GM12878 (cell line): ENCODE results near the gene NHSL1. TPM values are rescaled to one million over a fixed set of nuclear protein-coding genes. Genes with fewer than 3 reads are reported as not detected.

Experiments used
- HDAC6 ChIP-seq: fragments of 200-600 bp; sonication (generic); IDR thresholded peaks from one replicate; pipeline ENCODE4 v1.8.0; 2017; ENCODE audit warnings: antibody characterized with exemption; ENCODE audit not compliant: unreplicated experiment
- IKZF1 ChIP-seq: fragments of 450-650 bp; conservative IDR thresholded peaks from 2 replicates; pipeline ENCODE4 v1.6.1; 2017; ENCODE audit warnings: antibody characterized with exemption, mild to moderate bottlenecking
- MXI1 ChIP-seq: fragments of 150-350 bp; IDR thresholded peaks from 2 replicates; pipeline ENCODE4 v1.6.1; 2011; ENCODE audit warnings: low read depth, mild to moderate bottlenecking, inconsistent platforms, low read length, improper control_type of control experiment
- MYC ChIP-seq: IDR thresholded peaks from 2 replicates; pipeline ENCODE4 v1.6.1; 2011; ENCODE audit warnings: mild to moderate bottlenecking, low read length, moderate library complexity, inconsistent platforms; ENCODE audit not compliant: insufficient read depth, insufficient replicate concordance, insufficient read length, severe bottlenecking
- PAX5 ChIP-seq: IDR thresholded peaks from 2 replicates; pipeline ENCODE4 v1.6.1; 2011; ENCODE audit warnings: low read depth, low read length, borderline replicate concordance
- PAX8 ChIP-seq: fragments of 450-650 bp; IDR thresholded peaks from 2 replicates; pipeline ENCODE4 v1.6.1; 2017; ENCODE audit warnings: mild to moderate bottlenecking, moderate library complexity
- SMAD1 ChIP-seq: fragments of 450-650 bp; IDR thresholded peaks from 2 replicates; pipeline ENCODE4 v1.6.1; 2018; ENCODE audit warnings: mild to moderate bottlenecking, low read depth; ENCODE audit not compliant: partially characterized antibody
- SRF ChIP-seq, 2 experiments: IDR thresholded peaks; 2 replicates each; pipeline ENCODE4 v1.6.1; 2011; ENCODE audit warnings: low read depth in 2 of 2, low read length in 2 of 2, mild to moderate bottlenecking in 1 of 2, moderate library complexity in 1 of 2
- TBL1XR1 ChIP-seq: IDR thresholded peaks from 2 replicates; pipeline ENCODE4 v1.6.1; 2012; ENCODE audit warnings: low read depth, low read length, improper control_type of control experiment
- TCF12 ChIP-seq: IDR thresholded peaks from 2 replicates; pipeline ENCODE4 v1.6.1; 2011; ENCODE audit warnings: low read depth, mild to moderate bottlenecking, low read length
- polyA plus RNA-seq, 11 experiments: library from polyadenylated mRNA; depleted of rRNA in 4 of 11; unstranded in 6 of 11; stranded (reverse) in 5 of 11; fragments of >200 nt; fragmentation: Nextera tagmentation in 4 of 11; fragmentation: Illumina TruSeq in 1 of 11; extraction: Ambion mirVana in 4 of 11; extraction: Trizol in 1 of 11; gene quantifications; 1 replicate in 1 of 11; 2 replicates in 10 of 11; pipeline versions ENCODE4 v1.2.1 to v1.2.3, GENCODE V29; 2011 to 2016; ENCODE audit warnings: inconsistent platforms in 2 of 11, missing spikeins in 2 of 11, low read depth in 1 of 11
- total RNA-seq, 4 experiments: library from RNA; depleted of rRNA in 3 of 4; stranded (reverse); fragments of >200 nt in 3 of 4; fragmentation: Illumina TruSeq in 1 of 4; extraction: Trizol in 1 of 4; gene quantifications; 2 replicates each; pipeline versions ENCODE4 v1.2.1 to v1.2.3, GENCODE V29; 2013 to 2021
- TF ChIP-seq, protein P1 (sequence below): IDR thresholded peaks from 2 replicates; pipeline ENCODE4 v1.6.1; 2011; ENCODE audit warnings: low read depth, low read length, improper control_type of control experiment, borderline replicate concordance
- TF ChIP-seq, protein P2 (sequence below): IDR thresholded peaks from 2 replicates; pipeline ENCODE4 v1.6.1; 2011; ENCODE audit warnings: borderline replicate concordance, low read depth, mild to moderate bottlenecking, moderate library complexity, mixed read lengths, low read length; ENCODE audit not compliant: insufficient read depth; ENCODE audit errors: extremely low read length
- TF ChIP-seq, protein P3 (sequence below): fragments of 450-650 bp; IDR thresholded peaks from 2 replicates; pipeline ENCODE4 v1.6.1; 2016; ENCODE audit warnings: mild to moderate bottlenecking, moderate library complexity, borderline replicate concordance
- TF ChIP-seq, protein P4 (sequence below), 3 experiments: IDR thresholded peaks in 2 of 3; conservative IDR thresholded peaks in 1 of 3; 2 replicates each; pipeline ENCODE4 v1.5.1; 2011; ENCODE audit warnings: low read depth in 3 of 3, low read length in 3 of 3, mild to moderate bottlenecking in 3 of 3, control low read depth in 2 of 3, moderate library complexity in 2 of 3, inconsistent platforms in 1 of 3, mixed read lengths in 1 of 3; ENCODE audit not compliant: control insufficient read depth in 2 of 3, insufficient read depth in 1 of 3; ENCODE audit errors: extremely low read depth in 1 of 3
- TF ChIP-seq, protein P5 (sequence below): IDR thresholded peaks from 2 replicates; pipeline ENCODE4 v1.6.1; 2012; ENCODE audit warnings: improper control_type of control experiment, low read depth, low read length; ENCODE audit not compliant: insufficient replicate concordance

Gene NHSL1
- total and polyA plus RNA-seq, 10 of the 15 experiments (the other 5 are each of a cell fraction or from before 2014, with no cell fraction given): 0.26 to 14.1 (median 0.90) TPM

DNA sequence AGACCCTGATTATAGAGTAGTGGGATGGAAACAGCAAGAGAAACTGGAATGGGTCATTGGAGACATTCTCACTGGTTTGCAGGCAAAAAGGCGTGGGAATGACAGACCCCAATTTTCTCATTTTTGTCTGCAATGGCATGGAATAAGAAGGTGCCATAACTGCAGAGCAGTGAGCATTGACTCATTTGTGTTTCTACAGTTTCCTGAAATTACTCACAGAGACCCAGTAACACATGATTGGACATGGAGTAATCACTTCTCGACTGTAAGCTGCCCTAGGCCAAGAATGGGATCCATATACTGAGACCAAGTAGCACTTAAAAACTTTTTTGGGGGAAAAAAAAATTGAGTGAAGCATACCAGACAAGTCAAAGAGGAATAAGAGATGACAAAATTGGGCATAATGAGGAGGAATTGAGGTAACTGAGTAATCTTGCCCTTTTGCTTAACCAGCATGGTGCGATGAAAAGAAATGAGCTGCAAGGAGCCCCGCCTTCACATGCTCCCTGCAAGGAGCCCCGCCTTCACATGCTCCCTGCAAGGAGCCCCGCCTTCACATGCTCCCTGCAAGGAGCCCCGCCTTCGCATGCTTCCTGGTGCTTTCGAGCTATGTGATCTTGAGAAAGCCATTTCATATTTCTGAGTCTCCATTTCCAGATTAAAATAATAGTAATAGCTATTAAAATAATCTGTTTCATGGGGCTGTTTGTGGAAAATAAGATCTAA, 44.1 kb downstream of the NHSL1 start (continued):
- peak; percentile 78 for TF ChIP-seq IKZF1
- TF ChIP-seq, protein P1, sequence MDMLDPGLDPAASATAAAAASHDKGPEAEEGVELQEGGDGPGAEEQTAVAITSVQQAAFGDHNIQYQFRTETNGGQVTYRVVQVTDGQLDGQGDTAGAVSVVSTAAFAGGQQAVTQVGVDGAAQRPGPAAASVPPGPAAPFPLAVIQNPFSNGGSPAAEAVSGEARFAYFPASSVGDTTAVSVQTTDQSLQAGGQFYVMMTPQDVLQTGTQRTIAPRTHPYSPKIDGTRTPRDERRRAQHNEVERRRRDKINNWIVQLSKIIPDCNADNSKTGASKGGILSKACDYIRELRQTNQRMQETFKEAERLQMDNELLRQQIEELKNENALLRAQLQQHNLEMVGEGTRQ: no peak; the same call in 1 of the 2 replicates
- TF ChIP-seq MYC: no peak
- TF ChIP-seq PAX8: no peak
- no peak for TF ChIP-seq HDAC6
- TF ChIP-seq, protein P2, sequence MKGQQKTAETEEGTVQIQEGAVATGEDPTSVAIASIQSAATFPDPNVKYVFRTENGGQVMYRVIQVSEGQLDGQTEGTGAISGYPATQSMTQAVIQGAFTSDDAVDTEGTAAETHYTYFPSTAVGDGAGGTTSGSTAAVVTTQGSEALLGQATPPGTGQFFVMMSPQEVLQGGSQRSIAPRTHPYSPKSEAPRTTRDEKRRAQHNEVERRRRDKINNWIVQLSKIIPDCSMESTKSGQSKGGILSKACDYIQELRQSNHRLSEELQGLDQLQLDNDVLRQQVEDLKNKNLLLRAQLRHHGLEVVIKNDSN: no peak
- TF ChIP-seq, protein P3, sequence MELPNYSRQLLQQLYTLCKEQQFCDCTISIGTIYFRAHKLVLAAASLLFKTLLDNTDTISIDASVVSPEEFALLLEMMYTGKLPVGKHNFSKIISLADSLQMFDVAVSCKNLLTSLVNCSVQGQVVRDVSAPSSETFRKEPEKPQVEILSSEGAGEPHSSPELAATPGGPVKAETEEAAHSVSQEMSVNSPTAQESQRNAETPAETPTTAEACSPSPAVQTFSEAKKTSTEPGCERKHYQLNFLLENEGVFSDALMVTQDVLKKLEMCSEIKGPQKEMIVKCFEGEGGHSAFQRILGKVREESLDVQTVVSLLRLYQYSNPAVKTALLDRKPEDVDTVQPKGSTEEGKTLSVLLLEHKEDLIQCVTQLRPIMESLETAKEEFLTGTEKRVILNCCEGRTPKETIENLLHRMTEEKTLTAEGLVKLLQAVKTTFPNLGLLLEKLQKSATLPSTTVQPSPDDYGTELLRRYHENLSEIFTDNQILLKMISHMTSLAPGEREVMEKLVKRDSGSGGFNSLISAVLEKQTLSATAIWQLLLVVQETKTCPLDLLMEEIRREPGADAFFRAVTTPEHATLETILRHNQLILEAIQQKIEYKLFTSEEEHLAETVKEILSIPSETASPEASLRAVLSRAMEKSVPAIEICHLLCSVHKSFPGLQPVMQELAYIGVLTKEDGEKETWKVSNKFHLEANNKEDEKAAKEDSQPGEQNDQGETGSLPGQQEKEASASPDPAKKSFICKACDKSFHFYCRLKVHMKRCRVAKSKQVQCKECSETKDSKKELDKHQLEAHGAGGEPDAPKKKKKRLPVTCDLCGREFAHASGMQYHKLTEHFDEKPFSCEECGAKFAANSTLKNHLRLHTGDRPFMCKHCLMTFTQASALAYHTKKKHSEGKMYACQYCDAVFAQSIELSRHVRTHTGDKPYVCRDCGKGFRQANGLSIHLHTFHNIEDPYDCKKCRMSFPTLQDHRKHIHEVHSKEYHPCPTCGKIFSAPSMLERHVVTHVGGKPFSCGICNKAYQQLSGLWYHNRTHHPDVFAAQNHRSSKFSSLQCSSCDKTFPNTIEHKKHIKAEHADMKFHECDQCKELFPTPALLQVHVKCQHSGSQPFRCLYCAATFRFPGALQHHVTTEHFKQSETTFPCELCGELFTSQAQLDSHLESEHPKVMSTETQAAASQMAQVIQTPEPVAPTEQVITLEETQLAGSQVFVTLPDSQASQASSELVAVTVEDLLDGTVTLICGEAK: no peak
- no peak for TF ChIP-seq SRF (IDR thresholded peaks at IDR 0.05; ENCODE audit: low read depth in 2 of 2, low read length in 2 of 2)
- TF ChIP-seq PAX5: no peak
- TF ChIP-seq SMAD1: no peak
- TF ChIP-seq TCF12: no peak
- no peak for TF ChIP-seq TBL1XR1
- TF ChIP-seq MXI1: no peak
- TF ChIP-seq, protein P4, sequence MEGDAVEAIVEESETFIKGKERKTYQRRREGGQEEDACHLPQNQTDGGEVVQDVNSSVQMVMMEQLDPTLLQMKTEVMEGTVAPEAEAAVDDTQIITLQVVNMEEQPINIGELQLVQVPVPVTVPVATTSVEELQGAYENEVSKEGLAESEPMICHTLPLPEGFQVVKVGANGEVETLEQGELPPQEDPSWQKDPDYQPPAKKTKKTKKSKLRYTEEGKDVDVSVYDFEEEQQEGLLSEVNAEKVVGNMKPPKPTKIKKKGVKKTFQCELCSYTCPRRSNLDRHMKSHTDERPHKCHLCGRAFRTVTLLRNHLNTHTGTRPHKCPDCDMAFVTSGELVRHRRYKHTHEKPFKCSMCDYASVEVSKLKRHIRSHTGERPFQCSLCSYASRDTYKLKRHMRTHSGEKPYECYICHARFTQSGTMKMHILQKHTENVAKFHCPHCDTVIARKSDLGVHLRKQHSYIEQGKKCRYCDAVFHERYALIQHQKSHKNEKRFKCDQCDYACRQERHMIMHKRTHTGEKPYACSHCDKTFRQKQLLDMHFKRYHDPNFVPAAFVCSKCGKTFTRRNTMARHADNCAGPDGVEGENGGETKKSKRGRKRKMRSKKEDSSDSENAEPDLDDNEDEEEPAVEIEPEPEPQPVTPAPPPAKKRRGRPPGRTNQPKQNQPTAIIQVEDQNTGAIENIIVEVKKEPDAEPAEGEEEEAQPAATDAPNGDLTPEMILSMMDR (IDR thresholded peaks at IDR 0.05 in 2 of 3, conservative IDR thresholded peaks at IDR 0.05 in 1 of 3; ENCODE audit: control insufficient read depth in 2 of 3, extremely low read depth in 1 of 3, insufficient read depth in 1 of 3, low read depth in 3 of 3, low read length in 3 of 3): no peak
- TF ChIP-seq, protein P5, sequence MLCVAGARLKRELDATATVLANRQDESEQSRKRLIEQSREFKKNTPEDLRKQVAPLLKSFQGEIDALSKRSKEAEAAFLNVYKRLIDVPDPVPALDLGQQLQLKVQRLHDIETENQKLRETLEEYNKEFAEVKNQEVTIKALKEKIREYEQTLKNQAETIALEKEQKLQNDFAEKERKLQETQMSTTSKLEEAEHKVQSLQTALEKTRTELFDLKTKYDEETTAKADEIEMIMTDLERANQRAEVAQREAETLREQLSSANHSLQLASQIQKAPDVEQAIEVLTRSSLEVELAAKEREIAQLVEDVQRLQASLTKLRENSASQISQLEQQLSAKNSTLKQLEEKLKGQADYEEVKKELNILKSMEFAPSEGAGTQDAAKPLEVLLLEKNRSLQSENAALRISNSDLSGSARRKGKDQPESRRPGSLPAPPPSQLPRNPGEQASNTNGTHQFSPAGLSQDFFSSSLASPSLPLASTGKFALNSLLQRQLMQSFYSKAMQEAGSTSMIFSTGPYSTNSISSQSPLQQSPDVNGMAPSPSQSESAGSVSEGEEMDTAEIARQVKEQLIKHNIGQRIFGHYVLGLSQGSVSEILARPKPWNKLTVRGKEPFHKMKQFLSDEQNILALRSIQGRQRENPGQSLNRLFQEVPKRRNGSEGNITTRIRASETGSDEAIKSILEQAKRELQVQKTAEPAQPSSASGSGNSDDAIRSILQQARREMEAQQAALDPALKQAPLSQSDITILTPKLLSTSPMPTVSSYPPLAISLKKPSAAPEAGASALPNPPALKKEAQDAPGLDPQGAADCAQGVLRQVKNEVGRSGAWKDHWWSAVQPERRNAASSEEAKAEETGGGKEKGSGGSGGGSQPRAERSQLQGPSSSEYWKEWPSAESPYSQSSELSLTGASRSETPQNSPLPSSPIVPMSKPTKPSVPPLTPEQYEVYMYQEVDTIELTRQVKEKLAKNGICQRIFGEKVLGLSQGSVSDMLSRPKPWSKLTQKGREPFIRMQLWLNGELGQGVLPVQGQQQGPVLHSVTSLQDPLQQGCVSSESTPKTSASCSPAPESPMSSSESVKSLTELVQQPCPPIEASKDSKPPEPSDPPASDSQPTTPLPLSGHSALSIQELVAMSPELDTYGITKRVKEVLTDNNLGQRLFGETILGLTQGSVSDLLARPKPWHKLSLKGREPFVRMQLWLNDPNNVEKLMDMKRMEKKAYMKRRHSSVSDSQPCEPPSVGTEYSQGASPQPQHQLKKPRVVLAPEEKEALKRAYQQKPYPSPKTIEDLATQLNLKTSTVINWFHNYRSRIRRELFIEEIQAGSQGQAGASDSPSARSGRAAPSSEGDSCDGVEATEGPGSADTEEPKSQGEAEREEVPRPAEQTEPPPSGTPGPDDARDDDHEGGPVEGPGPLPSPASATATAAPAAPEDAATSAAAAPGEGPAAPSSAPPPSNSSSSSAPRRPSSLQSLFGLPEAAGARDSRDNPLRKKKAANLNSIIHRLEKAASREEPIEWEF: no peak
